ENCODE results near the gene SLC35B3.
"Not testable (repeated sequence)": the region's sequence is repeated elsewhere in the genome, so short reads cannot be mapped to it uniquely, and the experiment has no call there.

SLC35B3 gene

GRCh38 chr6:8414844-8415243 is 20.5 kb downstream of the SLC35B3 start:
- H3K9ac ChIP-seq (ENCODE audit: low read depth, low read length), result no peak overlapping the region
- no peaks in the 10 kb centered on the region for H3K9me3 ChIP-seq (replicated peaks; ENCODE audit: low read length)
- no peaks in the 10 kb centered on the region for H3K4me1 ChIP-seq (ENCODE audit: control insufficient read depth, insufficient read depth, low read length)
- no peak overlapping the region for H3K4me2 ChIP-seq (ENCODE audit: low read length)
- peaks cover 70% of the 10 kb centered on the region for H3K36me3 ChIP-seq (ENCODE audit: insufficient read depth, low read length)
- no peak overlapping the region for H3K4me3 ChIP-seq (ENCODE audit: low read length)
- no peaks in the 10 kb centered on the region for H3K27me3 ChIP-seq (ENCODE audit: control insufficient read depth, insufficient read depth, low read length)

- H3K36me3 ChIP-seq (ENCODE audit: insufficient read depth, low read length), result peaks cover 16% of the 10 kb centered on the region
- H3K4me2 ChIP-seq (ENCODE audit: low read length); H3K4me1 ChIP-seq (ENCODE audit: control insufficient read depth, insufficient read depth, low read length); H3K4me3 ChIP-seq (ENCODE audit: low read length); H3K9ac ChIP-seq (ENCODE audit: low read depth, low read length); H3K27me3 ChIP-seq (ENCODE audit: control insufficient read depth, insufficient read depth, low read length); H3K9me3 ChIP-seq (replicated peaks; ENCODE audit: low read length): not testable (repeated sequence)
Observed at GRCh38 chr6:8405946-8406345, 29.4 kb downstream of the SLC35B3 start.

- Histone ChIP-seq H3K9me3 (replicated peaks; ENCODE audit: low read length) (no peaks in the 10 kb centered on the region), H3K4me1 (ENCODE audit: control insufficient read depth, insufficient read depth, low read length) (no peaks in the 10 kb centered on the region), H3K4me2 (ENCODE audit: low read length) (no peak overlapping the region), H3K36me3 (ENCODE audit: insufficient read depth, low read length) (no peaks in the 10 kb centered on the region), H3K9ac (ENCODE audit: low read depth, low read length) (no peak overlapping the region), H3K4me3 (ENCODE audit: low read length) (no peak overlapping the region), H3K27me3 (ENCODE audit: control insufficient read depth, insufficient read depth, low read length) (no peaks in the 10 kb centered on the region)
Observed at GRCh38 chr6:8402546-8402945, 32.8 kb downstream of the SLC35B3 start.

DNA sequence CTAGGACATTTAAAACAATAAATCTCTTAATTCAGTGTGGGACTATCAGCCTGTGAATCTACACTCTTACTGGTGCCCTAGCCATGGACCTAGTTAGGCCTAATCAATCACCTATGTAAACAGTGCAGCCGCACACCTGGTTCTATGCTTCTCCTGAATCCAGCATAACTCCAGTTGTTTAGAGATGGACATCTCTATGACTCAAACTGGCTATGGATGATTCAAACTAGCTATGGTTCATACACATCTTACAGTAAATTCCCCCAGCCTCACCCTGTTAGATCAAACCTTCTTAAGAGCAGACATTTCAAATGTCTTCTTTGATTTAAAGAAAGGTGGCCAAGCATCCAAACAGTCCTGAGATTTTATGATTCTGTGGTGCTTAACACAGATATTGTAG is 34.7 kb downstream of the SLC35B3 start:
- no peaks in the 10 kb centered on the region for H3K9me3 ChIP-seq (replicated peaks; ENCODE audit: low read length)
- no peaks in the 10 kb centered on the region for H3K36me3 ChIP-seq (ENCODE audit: insufficient read depth, low read length)
- no peaks in the 10 kb centered on the region for H3K4me1 ChIP-seq (ENCODE audit: control insufficient read depth, insufficient read depth, low read length)

GRCh38 chr6:8392569-8392968 is 42.8 kb downstream of the SLC35B3 start:
- H3K27me3 ChIP-seq (ENCODE audit: control insufficient read depth, insufficient read depth, low read length), result no peaks in the 10 kb centered on the region
- H3K36me3 ChIP-seq (ENCODE audit: insufficient read depth, low read length), result no peaks in the 10 kb centered on the region
- no peak overlapping the region for H3K4me2 ChIP-seq (ENCODE audit: low read length)
- H3K4me1 ChIP-seq (ENCODE audit: control insufficient read depth, insufficient read depth, low read length), result peaks cover 4% of the 10 kb centered on the region
- H3K9ac ChIP-seq (ENCODE audit: low read depth, low read length), result no peak overlapping the region
- H3K9me3 ChIP-seq (replicated peaks; ENCODE audit: low read length), result no peaks in the 10 kb centered on the region
- no peak overlapping the region for H3K4me3 ChIP-seq (ENCODE audit: low read length)

More for the DNA sequence above, 34.7 kb downstream of the SLC35B3 start:
- no peak overlapping the region for H3K4me3 ChIP-seq (ENCODE audit: low read length)
- no peak overlapping the region for H3K9ac ChIP-seq (ENCODE audit: low read depth, low read length)
- H3K27me3 ChIP-seq (ENCODE audit: control insufficient read depth, insufficient read depth, low read length), result no peaks in the 10 kb centered on the region
- H3K4me2 ChIP-seq (ENCODE audit: low read length), result no peak overlapping the region

- H3K36me3 ChIP-seq (ENCODE audit: insufficient read depth, low read length), result no peaks in the 10 kb centered on the region
- no peaks in the 10 kb centered on the region for H3K9me3 ChIP-seq (replicated peaks; ENCODE audit: low read length)
- H3K4me3 ChIP-seq (ENCODE audit: low read length), result no peak overlapping the region
- H3K4me2 ChIP-seq (ENCODE audit: low read length), result no peak overlapping the region
- H3K4me1 ChIP-seq (ENCODE audit: control insufficient read depth, insufficient read depth, low read length), result peaks cover 4% of the 10 kb centered on the region
- H3K9ac ChIP-seq (ENCODE audit: low read depth, low read length), result no peak overlapping the region
- no peaks in the 10 kb centered on the region for H3K27me3 ChIP-seq (ENCODE audit: control insufficient read depth, insufficient read depth, low read length)
Observed at GRCh38 chr6:8391934-8392333, 43.4 kb downstream of the SLC35B3 start.

DNA sequence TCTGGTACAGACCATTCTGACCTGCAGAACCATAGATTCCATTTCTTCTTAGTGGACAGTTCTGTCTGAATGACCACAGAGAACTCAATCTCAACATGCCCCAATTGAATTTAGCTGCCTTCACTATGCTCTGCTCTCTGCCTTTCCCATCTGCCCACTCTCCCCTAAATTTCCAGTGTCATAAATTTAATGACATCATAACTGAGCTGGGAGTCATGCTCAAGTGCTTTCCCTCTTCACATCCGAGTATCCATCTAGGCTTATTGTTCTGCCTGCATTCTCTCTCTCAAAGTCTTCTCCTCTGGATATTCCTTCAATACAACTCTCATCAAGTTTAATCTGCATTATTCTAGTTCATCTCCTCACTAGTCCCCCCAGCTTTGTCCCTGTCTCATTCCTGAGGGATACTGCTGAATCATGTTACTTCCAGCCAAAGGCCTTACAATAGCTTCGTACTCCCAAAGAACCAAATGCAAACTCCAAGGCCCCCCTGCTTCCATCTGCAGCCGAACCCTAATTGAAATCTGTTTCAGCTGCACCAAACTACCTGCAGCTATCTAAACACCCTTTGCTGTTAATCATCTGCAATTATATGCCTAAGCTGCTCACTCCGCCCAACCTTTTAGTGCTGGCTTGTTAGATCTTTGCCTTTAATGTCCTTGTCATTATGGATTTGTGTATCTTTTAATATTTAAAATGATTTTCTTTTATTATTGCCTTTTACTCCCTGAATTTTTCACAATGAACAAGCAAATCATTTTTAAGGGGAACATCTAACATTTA is 46.1 kb downstream of the SLC35B3 start:
- no peak overlapping the region for H3K4me3 ChIP-seq (ENCODE audit: low read length)
- no peak overlapping the region for H3K4me2 ChIP-seq (ENCODE audit: low read length)
- peaks cover 4% of the 10 kb centered on the region for H3K4me1 ChIP-seq (ENCODE audit: control insufficient read depth, insufficient read depth, low read length)
- H3K27me3 ChIP-seq (ENCODE audit: control insufficient read depth, insufficient read depth, low read length), result no peaks in the 10 kb centered on the region
- no peaks in the 10 kb centered on the region for H3K9me3 ChIP-seq (replicated peaks; ENCODE audit: low read length)
- no peaks in the 10 kb centered on the region for H3K36me3 ChIP-seq (ENCODE audit: insufficient read depth, low read length)
- no peak overlapping the region for H3K9ac ChIP-seq (ENCODE audit: low read depth, low read length)

- peaks cover 4% of the 10 kb centered on the region for H3K4me1 ChIP-seq (ENCODE audit: control insufficient read depth, insufficient read depth, low read length)
Observed at GRCh38 chr6:8387942-8388437, 47.4 kb downstream of the SLC35B3 start.

DNA sequence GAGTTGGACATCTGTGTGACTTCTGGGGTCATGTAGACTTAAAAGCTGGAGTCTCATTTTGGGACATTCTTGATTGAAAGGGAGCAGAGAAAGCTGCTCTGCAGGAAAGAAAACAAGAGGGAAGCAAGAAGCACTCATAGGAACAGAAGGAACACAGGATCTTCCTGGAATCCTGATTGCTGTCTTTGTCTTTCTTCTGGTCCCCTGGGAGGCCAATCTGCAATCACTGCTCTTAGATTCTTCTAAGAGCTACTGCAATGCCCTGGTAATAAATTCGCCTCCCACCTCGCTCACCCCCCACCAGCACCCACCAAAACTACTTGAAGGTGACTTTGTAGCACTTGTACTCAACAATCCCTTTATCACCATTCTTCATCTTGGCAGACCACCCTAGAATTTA is 51.8 kb downstream of the SLC35B3 start:
- H3K27me3 ChIP-seq (ENCODE audit: control insufficient read depth, insufficient read depth, low read length), result no peaks in the 10 kb centered on the region
- no peak overlapping the region for H3K4me2 ChIP-seq (ENCODE audit: low read length)
- H3K9ac ChIP-seq (ENCODE audit: low read depth, low read length), result no peak overlapping the region
- no peak overlapping the region for H3K4me3 ChIP-seq (ENCODE audit: low read length)
- H3K36me3 ChIP-seq (ENCODE audit: insufficient read depth, low read length), result no peaks in the 10 kb centered on the region
- no peaks in the 10 kb centered on the region for H3K4me1 ChIP-seq (ENCODE audit: control insufficient read depth, insufficient read depth, low read length)
- no peaks in the 10 kb centered on the region for H3K9me3 ChIP-seq (replicated peaks; ENCODE audit: low read length)

More at GRCh38 chr6:8387942-8388437, 47.4 kb downstream of the SLC35B3 start:
- no peaks in the 10 kb centered on the region for H3K27me3 ChIP-seq (ENCODE audit: control insufficient read depth, insufficient read depth, low read length)
- H3K9ac ChIP-seq (ENCODE audit: low read depth, low read length), result no peak overlapping the region
- H3K36me3 ChIP-seq (ENCODE audit: insufficient read depth, low read length), result no peaks in the 10 kb centered on the region
- H3K9me3 ChIP-seq (replicated peaks; ENCODE audit: low read length), result no peaks in the 10 kb centered on the region
- no peak overlapping the region for H3K4me3 ChIP-seq (ENCODE audit: low read length)
- no peak overlapping the region for H3K4me2 ChIP-seq (ENCODE audit: low read length)

DNA sequence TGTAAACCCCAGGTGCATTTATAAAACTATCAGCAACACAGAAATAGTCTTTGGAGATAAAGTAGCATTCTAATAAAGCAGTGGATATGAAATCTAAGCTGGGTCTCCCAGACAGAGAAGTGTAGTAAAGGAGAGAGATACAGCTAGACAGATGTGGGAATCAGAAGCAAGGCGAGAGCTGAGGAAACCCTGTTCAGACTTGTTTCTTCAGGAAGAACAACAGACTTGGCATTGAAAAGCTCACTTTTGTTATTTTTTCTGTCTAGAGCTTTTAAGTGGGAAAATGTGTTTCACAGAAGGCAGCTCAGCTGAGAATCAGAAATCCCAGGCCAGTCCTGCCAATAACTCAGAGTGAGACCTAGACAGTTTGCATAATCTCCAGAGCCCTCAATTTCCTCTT is 52.9 kb downstream of the SLC35B3 start:
- Histone ChIP-seq H3K27me3 (ENCODE audit: control insufficient read depth, insufficient read depth, low read length) (no peaks in the 10 kb centered on the region), H3K4me1 (ENCODE audit: control insufficient read depth, insufficient read depth, low read length) (no peaks in the 10 kb centered on the region), H3K4me3 (ENCODE audit: low read length) (no peak overlapping the region), H3K4me2 (ENCODE audit: low read length) (no peak overlapping the region), H3K36me3 (ENCODE audit: insufficient read depth, low read length) (no peaks in the 10 kb centered on the region), H3K9ac (ENCODE audit: low read depth, low read length) (no peak overlapping the region), H3K9me3 (replicated peaks; ENCODE audit: low read length) (no peaks in the 10 kb centered on the region)

GRCh38 chr6:8375916-8376315 is 59.4 kb downstream of the SLC35B3 start:
- H3K27me3 ChIP-seq (ENCODE audit: control insufficient read depth, insufficient read depth, low read length), result no peaks in the 10 kb centered on the region
- H3K9me3 ChIP-seq (replicated peaks; ENCODE audit: low read length), result no peaks in the 10 kb centered on the region
- no peak overlapping the region for H3K9ac ChIP-seq (ENCODE audit: low read depth, low read length)
- H3K4me3 ChIP-seq (ENCODE audit: low read length), result no peak overlapping the region
- H3K4me2 ChIP-seq (ENCODE audit: low read length), result no peak overlapping the region
- H3K4me1 ChIP-seq (ENCODE audit: control insufficient read depth, insufficient read depth, low read length), result no peaks in the 10 kb centered on the region
- no peaks in the 10 kb centered on the region for H3K36me3 ChIP-seq (ENCODE audit: insufficient read depth, low read length)

Measured in skeletal muscle satellite cell (primary cell).